K562 (cell line): Measurements from ENCODE around the gene ZNF829. TPM values are rescaled to one million over a fixed set of nuclear protein-coding genes. Genes with fewer than 3 reads are reported as not detected.

Experiments used
- BHLHE40 ChIP-seq: IDR thresholded peaks from 2 replicates; pipeline ENCODE4 v1.6.1; 2011; ENCODE audit warnings: low read length, improper control_type of control experiment
- FOXA3 ChIP-seq, 2 experiments: fragments of 450-650 bp in 1 of 2; sonication (generic) in 1 of 2; formaldehyde crosslinking; IDR thresholded peaks in 1 of 2; conservative IDR thresholded peaks in 1 of 2; 2 replicates each; pipeline versions ENCODE4 v1.4.0 to v1.8.0; 2020 to 2022; ENCODE audit warnings: mild to moderate bottlenecking in 2 of 2, missing genetic modification reagents in 1 of 2
- KDM1A ChIP-seq, 2 experiments: fragments of 450-650 bp; IDR thresholded peaks; 2 replicates each; pipeline ENCODE4 v1.6.1; 2016; ENCODE audit warnings: mild to moderate bottlenecking in 2 of 2
- SIX5 ChIP-seq, 2 experiments: IDR thresholded peaks; 2 replicates each; pipeline ENCODE4 v1.6.1; 2011; ENCODE audit warnings: low read length in 2 of 2, borderline replicate concordance in 1 of 2, low read depth in 1 of 2, mild to moderate bottlenecking in 1 of 2, moderate library complexity in 1 of 2; ENCODE audit not compliant: insufficient read depth in 1 of 2
- SP2 ChIP-seq: IDR thresholded peaks from 2 replicates; pipeline ENCODE4 v1.6.1; 2011; ENCODE audit warnings: mild to moderate bottlenecking, low read depth, low read length, moderate library complexity; ENCODE audit not compliant: poor library complexity, severe bottlenecking; ENCODE audit errors: extremely low read depth
- TCF7L2 ChIP-seq: fragments of 150-350 bp; IDR thresholded peaks from 2 replicates; pipeline ENCODE4 v1.6.1; 2016; ENCODE audit warnings: low read depth, mild to moderate bottlenecking, low read length, moderate library complexity
- ZNF197 ChIP-seq: fragments of 200-800 bp; sonication (Bioruptor generic); IDR thresholded peaks from 2 replicates; pipeline ENCODE4 v1.6.1; 2016; ENCODE audit warnings: low read depth, missing genetic modification characterization, missing compliant biosample characterization
- ZNF551 ChIP-seq: fragments of 250-450 bp; sonication (Bioruptor Pico); IDR thresholded peaks from 2 replicates; pipeline ENCODE4 v1.5.0; 2021; ENCODE audit warnings: mild to moderate bottlenecking, moderate library complexity
- polyA plus RNA-seq, 8 experiments: library from polyadenylated mRNA; depleted of rRNA in 4 of 8; stranded (reverse) in 5 of 8; unstranded in 3 of 8; fragments of >200 nt; fragmentation: Nextera tagmentation in 2 of 8; fragmentation: Illumina TruSeq in 1 of 8; extraction: Ambion mirVana in 2 of 8; extraction: Trizol in 1 of 8; gene quantifications; 2 replicates each; pipeline versions ENCODE4 v1.2.1 to v1.2.3, GENCODE V29; 2011 to 2014; ENCODE audit warnings: inconsistent platforms in 1 of 8, missing spikeins in 1 of 8
- total RNA-seq, 7 experiments: library from RNA; depleted of rRNA in 6 of 7; stranded (reverse); fragments of >200 nt in 6 of 7; fragmentation: Illumina TruSeq in 2 of 7; extraction: Trizol in 2 of 7; gene quantifications; 2 replicates each; pipeline versions ENCODE4 v1.2.1 to v1.2.3, GENCODE V29; 2011 to 2021; ENCODE audit warnings: low replicate concordance in 1 of 7
- TF ChIP-seq, protein P1 (sequence below), 3 experiments: IDR thresholded peaks in 2 of 3; conservative IDR thresholded peaks in 1 of 3; 2 replicates each; pipeline ENCODE4 v1.5.1; 2011 to 2012; ENCODE audit warnings: low read length in 3 of 3, mild to moderate bottlenecking in 3 of 3, control low read depth in 2 of 3, improper control_type of control experiment in 1 of 3, inconsistent platforms in 1 of 3, low read depth in 1 of 3, mixed read lengths in 1 of 3, moderate library complexity in 1 of 3; ENCODE audit not compliant: insufficient read depth in 2 of 3
- TF ChIP-seq, protein P2 (sequence below), 2 experiments: fragments of 450-650 bp; IDR thresholded peaks; 2 replicates each; pipeline ENCODE4 v1.6.1; 2018; ENCODE audit warnings: mild to moderate bottlenecking in 2 of 2, low read depth in 1 of 2; ENCODE audit not compliant: partially characterized antibody in 2 of 2
- TF ChIP-seq, protein P3 (sequence below): fragments of 450-650 bp; IDR thresholded peaks from 2 replicates; pipeline ENCODE4 v1.6.1; 2017; ENCODE audit warnings: antibody characterized with exemption, mild to moderate bottlenecking
- TF ChIP-seq, protein P4 (sequence below): fragments of 250-450 bp; sonication (Bioruptor Pico); IDR thresholded peaks from 2 replicates; pipeline ENCODE4 v1.5.0; 2022; ENCODE audit warnings: mild to moderate bottlenecking

The ZNF829 gene
- total and polyA plus RNA-seq, 9 of the 15 experiments (the other 6 are each of a cell fraction or from before 2014, with no cell fraction given), result 0.02 to 0.14 (median 0.06) TPM; not detected in 1

DNA sequence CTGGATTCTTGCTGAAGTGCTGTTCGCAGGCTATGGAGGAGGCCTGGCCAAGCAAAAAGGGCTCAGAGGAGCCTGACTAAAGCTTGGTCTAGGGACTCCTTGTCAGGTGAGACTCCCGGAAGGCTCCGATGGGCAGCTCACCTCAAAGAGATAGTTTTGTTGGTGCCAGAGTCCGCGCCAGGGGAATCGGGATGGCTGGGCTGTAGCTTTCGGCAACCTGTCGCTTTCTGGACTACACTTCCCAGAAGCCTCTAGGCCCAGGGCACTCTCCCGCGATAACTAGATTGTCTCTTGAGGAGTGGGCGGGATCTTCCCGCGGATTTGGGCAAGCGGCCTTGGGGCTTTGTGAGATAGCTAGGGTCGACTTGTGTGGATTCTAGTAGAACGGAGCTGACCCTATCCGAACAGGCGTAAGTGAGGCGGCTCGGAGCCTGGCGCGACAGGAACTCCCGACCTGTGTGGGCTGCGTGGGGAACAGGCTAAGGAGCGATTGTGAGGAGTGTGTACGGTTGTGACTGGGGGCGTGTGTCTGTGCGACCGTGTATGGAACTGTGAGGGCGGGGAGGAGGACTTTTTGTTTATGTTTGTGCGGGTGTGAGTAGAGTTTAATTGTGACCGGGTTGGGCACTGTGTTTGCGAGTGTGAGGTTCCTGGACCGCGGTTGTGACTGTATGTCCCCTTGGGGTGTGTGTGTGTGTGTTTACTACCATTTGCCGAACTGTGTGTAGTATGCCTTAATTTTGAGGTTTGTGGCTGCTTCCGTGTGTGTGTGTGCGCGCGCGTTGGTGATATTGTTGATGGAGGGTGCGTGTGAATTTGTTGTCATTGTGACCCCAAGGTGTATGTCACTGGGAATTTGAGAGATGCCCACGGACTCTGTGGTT, 65.3 kb downstream of the ZNF829 start, which contains the start of gene ZNF345 (continued):
- TF ChIP-seq SIX5 (IDR thresholded peaks at IDR 0.05; ENCODE audit: borderline replicate concordance in 1 of 2, insufficient read depth in 1 of 2, low read depth in 1 of 2, low read length in 2 of 2), result peak; percentile 35 to 37; a peak in 2 of 4 replicates
- TF ChIP-seq ZNF551 (CRISPR knock-in tag), result no peak
- no peak for TF ChIP-seq SP2
- TF ChIP-seq TCF7L2, result no peak
- TF ChIP-seq ZNF197 (CRISPR knock-in tag), result no peak
- TF ChIP-seq BHLHE40, result no peak
- TF ChIP-seq, protein P1, sequence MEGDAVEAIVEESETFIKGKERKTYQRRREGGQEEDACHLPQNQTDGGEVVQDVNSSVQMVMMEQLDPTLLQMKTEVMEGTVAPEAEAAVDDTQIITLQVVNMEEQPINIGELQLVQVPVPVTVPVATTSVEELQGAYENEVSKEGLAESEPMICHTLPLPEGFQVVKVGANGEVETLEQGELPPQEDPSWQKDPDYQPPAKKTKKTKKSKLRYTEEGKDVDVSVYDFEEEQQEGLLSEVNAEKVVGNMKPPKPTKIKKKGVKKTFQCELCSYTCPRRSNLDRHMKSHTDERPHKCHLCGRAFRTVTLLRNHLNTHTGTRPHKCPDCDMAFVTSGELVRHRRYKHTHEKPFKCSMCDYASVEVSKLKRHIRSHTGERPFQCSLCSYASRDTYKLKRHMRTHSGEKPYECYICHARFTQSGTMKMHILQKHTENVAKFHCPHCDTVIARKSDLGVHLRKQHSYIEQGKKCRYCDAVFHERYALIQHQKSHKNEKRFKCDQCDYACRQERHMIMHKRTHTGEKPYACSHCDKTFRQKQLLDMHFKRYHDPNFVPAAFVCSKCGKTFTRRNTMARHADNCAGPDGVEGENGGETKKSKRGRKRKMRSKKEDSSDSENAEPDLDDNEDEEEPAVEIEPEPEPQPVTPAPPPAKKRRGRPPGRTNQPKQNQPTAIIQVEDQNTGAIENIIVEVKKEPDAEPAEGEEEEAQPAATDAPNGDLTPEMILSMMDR (IDR thresholded peaks at IDR 0.05 in 2 of 3, conservative IDR thresholded peaks at IDR 0.05 in 1 of 3; ENCODE audit: insufficient read depth in 2 of 3, low read depth in 1 of 3, low read length in 3 of 3), result no peak
- no peak for TF ChIP-seq FOXA3 (CRISPR knock-in tag; conservative IDR thresholded peaks at IDR 0.05 in 1 of 2, IDR thresholded peaks at IDR 0.05 in 1 of 2)
- no peak for TF ChIP-seq KDM1A (IDR thresholded peaks at IDR 0.05)
- TF ChIP-seq, protein P2, sequence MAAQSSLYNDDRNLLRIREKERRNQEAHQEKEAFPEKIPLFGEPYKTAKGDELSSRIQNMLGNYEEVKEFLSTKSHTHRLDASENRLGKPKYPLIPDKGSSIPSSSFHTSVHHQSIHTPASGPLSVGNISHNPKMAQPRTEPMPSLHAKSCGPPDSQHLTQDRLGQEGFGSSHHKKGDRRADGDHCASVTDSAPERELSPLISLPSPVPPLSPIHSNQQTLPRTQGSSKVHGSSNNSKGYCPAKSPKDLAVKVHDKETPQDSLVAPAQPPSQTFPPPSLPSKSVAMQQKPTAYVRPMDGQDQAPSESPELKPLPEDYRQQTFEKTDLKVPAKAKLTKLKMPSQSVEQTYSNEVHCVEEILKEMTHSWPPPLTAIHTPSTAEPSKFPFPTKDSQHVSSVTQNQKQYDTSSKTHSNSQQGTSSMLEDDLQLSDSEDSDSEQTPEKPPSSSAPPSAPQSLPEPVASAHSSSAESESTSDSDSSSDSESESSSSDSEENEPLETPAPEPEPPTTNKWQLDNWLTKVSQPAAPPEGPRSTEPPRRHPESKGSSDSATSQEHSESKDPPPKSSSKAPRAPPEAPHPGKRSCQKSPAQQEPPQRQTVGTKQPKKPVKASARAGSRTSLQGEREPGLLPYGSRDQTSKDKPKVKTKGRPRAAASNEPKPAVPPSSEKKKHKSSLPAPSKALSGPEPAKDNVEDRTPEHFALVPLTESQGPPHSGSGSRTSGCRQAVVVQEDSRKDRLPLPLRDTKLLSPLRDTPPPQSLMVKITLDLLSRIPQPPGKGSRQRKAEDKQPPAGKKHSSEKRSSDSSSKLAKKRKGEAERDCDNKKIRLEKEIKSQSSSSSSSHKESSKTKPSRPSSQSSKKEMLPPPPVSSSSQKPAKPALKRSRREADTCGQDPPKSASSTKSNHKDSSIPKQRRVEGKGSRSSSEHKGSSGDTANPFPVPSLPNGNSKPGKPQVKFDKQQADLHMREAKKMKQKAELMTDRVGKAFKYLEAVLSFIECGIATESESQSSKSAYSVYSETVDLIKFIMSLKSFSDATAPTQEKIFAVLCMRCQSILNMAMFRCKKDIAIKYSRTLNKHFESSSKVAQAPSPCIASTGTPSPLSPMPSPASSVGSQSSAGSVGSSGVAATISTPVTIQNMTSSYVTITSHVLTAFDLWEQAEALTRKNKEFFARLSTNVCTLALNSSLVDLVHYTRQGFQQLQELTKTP (IDR thresholded peaks at IDR 0.05; ENCODE audit: low read depth in 1 of 2, partially characterized antibody in 2 of 2), result peak in 1 of 2 experiments; percentile 47
- TF ChIP-seq, protein P3, sequence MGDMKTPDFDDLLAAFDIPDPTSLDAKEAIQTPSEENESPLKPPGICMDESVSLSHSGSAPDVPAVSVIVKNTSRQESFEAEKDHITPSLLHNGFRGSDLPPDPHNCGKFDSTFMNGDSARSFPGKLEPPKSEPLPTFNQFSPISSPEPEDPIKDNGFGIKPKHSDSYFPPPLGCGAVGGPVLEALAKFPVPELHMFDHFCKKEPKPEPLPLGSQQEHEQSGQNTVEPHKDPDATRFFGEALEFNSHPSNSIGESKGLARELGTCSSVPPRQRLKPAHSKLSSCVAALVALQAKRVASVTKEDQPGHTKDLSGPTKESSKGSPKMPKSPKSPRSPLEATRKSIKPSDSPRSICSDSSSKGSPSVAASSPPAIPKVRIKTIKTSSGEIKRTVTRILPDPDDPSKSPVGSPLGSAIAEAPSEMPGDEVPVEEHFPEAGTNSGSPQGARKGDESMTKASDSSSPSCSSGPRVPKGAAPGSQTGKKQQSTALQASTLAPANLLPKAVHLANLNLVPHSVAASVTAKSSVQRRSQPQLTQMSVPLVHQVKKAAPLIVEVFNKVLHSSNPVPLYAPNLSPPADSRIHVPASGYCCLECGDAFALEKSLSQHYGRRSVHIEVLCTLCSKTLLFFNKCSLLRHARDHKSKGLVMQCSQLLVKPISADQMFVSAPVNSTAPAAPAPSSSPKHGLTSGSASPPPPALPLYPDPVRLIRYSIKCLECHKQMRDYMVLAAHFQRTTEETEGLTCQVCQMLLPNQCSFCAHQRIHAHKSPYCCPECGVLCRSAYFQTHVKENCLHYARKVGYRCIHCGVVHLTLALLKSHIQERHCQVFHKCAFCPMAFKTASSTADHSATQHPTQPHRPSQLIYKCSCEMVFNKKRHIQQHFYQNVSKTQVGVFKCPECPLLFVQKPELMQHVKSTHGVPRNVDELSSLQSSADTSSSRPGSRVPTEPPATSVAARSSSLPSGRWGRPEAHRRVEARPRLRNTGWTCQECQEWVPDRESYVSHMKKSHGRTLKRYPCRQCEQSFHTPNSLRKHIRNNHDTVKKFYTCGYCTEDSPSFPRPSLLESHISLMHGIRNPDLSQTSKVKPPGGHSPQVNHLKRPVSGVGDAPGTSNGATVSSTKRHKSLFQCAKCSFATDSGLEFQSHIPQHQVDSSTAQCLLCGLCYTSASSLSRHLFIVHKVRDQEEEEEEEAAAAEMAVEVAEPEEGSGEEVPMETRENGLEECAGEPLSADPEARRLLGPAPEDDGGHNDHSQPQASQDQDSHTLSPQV, result no peak
- TF ChIP-seq, protein P4, sequence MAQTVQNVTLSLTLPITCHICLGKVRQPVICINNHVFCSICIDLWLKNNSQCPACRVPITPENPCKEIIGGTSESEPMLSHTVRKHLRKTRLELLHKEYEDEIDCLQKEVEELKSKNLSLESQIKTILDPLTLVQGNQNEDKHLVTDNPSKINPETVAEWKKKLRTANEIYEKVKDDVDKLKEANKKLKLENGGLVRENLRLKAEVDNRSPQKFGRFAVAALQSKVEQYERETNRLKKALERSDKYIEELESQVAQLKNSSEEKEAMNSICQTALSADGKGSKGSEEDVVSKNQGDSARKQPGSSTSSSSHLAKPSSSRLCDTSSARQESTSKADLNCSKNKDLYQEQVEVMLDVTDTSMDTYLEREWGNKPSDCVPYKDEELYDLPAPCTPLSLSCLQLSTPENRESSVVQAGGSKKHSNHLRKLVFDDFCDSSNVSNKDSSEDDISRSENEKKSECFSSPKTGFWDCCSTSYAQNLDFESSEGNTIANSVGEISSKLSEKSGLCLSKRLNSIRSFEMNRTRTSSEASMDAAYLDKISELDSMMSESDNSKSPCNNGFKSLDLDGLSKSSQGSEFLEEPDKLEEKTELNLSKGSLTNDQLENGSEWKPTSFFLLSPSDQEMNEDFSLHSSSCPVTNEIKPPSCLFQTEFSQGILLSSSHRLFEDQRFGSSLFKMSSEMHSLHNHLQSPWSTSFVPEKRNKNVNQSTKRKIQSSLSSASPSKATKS, result no peak
